Mesenchymal stem cell (in vitro differentiated cells and primary cell): ENCODE data around the gene OR2V2.

Source experiments
- DNase-seq: peaks from one replicate; pipeline ENCODE4 v3.0.0-alpha.2; 2013
- H2AFZ ChIP-seq: one replicate; pipeline ENCODE4 v1.6.1; 2013; ENCODE audit warnings: low read depth, mild to moderate bottlenecking, control low read depth, inconsistent platforms, low read length, moderate library complexity
- H2AK5ac ChIP-seq: 2 replicates; pipeline ENCODE4 v1.6.1; 2013; ENCODE audit warnings: low read length, moderate library complexity, mild to moderate bottlenecking, inconsistent platforms; ENCODE audit not compliant: severe bottlenecking
- H2BK120ac ChIP-seq: one replicate; pipeline ENCODE4 v1.6.1; 2013; ENCODE audit warnings: low read depth, mild to moderate bottlenecking, inconsistent platforms, low read length, moderate library complexity
- H2BK12ac ChIP-seq, 2 experiments: one replicate each; pipeline ENCODE4 v1.6.1; 2013; ENCODE audit warnings: inconsistent platforms in 2 of 2, low read length in 2 of 2, mild to moderate bottlenecking in 2 of 2, moderate library complexity in 2 of 2, control low read depth in 1 of 2
- H2BK15ac ChIP-seq: one replicate; pipeline ENCODE4 v1.6.1; 2013; ENCODE audit warnings: mild to moderate bottlenecking, low read depth, inconsistent platforms; ENCODE audit not compliant: poor library complexity, severe bottlenecking
- H2BK5ac ChIP-seq: 2 replicates; pipeline ENCODE4 v1.6.1; 2013; ENCODE audit warnings: low read depth, mild to moderate bottlenecking, low read length, control low read depth, inconsistent platforms; ENCODE audit not compliant: poor library complexity, severe bottlenecking
- H3K14ac ChIP-seq, 2 experiments: one replicate each; pipeline ENCODE4 v1.6.1; 2013; ENCODE audit warnings: inconsistent platforms in 2 of 2, low read length in 2 of 2, control low read depth in 1 of 2, mild to moderate bottlenecking in 1 of 2, moderate library complexity in 1 of 2
- H3K18ac ChIP-seq, 2 experiments: one replicate each; pipeline ENCODE4 v1.6.1; 2013; ENCODE audit warnings: inconsistent platforms in 2 of 2, low read length in 2 of 2, control low read depth in 1 of 2, low read depth in 1 of 2, mild to moderate bottlenecking in 1 of 2
- H3K23ac ChIP-seq, 2 experiments: one replicate each; pipeline ENCODE4 v1.6.1; 2013; ENCODE audit warnings: inconsistent platforms in 2 of 2, low read length in 2 of 2, mild to moderate bottlenecking in 2 of 2, moderate library complexity in 2 of 2, control low read depth in 1 of 2
- H3K27ac ChIP-seq: 2 replicates; pipeline ENCODE4 v1.5.1; 2013; ENCODE audit warnings: mild to moderate bottlenecking, moderate library complexity, low read length, control low read depth, inconsistent platforms; ENCODE audit not compliant: poor library complexity, severe bottlenecking
- H3K27me3 ChIP-seq, 2 experiments: 2 replicates each; pipeline versions ENCODE4 v1.6.1 to v1.7.0; 2013; ENCODE audit warnings: low read length in 2 of 2, mild to moderate bottlenecking in 2 of 2, moderate library complexity in 2 of 2, control low read depth in 1 of 2, inconsistent platforms in 1 of 2; ENCODE audit not compliant: control insufficient read depth in 1 of 2, insufficient read depth in 1 of 2
- H3K36me3 ChIP-seq, 2 experiments: 2 replicates each; pipeline versions ENCODE4 v1.6.1 to v1.7.0; 2013; ENCODE audit warnings: low read length in 2 of 2, control low read depth in 1 of 2, inconsistent platforms in 1 of 2, low read depth in 1 of 2, mild to moderate bottlenecking in 1 of 2; ENCODE audit not compliant: insufficient read depth in 2 of 2, control insufficient read depth in 1 of 2
- H3K4ac ChIP-seq, 2 experiments: one replicate each; pipeline ENCODE4 v1.6.1; 2013; ENCODE audit warnings: inconsistent platforms in 2 of 2, low read length in 2 of 2, mild to moderate bottlenecking in 2 of 2, moderate library complexity in 2 of 2, control low read depth in 1 of 2, low read depth in 1 of 2
- H3K4me1 ChIP-seq: 2 replicates; pipeline ENCODE4 v1.6.1; 2013; ENCODE audit warnings: low read depth, low read length, control low read depth; ENCODE audit not compliant: control insufficient read depth, insufficient read depth
- H3K4me2 ChIP-seq: 2 replicates; pipeline ENCODE4 v1.6.1; 2013; ENCODE audit warnings: low read length, mild to moderate bottlenecking, inconsistent platforms; ENCODE audit not compliant: poor library complexity, severe bottlenecking
- H3K4me3 ChIP-seq, 2 experiments: 2 replicates each; pipeline versions ENCODE4 v1.5.1 to v1.7.0; 2013; ENCODE audit warnings: low read length in 2 of 2, mild to moderate bottlenecking in 2 of 2, control low read depth in 1 of 2, low read depth in 1 of 2; ENCODE audit not compliant: insufficient read depth in 1 of 2
- H3K79me1 ChIP-seq: replicated peaks from 2 replicates; pipeline ENCODE4 v1.6.1; 2013; ENCODE audit warnings: mild to moderate bottlenecking, control low read depth, low read length, inconsistent platforms; ENCODE audit not compliant: poor library complexity, severe bottlenecking
- H3K9ac ChIP-seq: 2 replicates; pipeline ENCODE4 v1.7.0; 2013; ENCODE audit warnings: mild to moderate bottlenecking, low read length, moderate library complexity
- H3K9me3 ChIP-seq: 2 replicates; pipeline ENCODE4 v1.7.0; 2013; ENCODE audit warnings: mild to moderate bottlenecking, low read length; ENCODE audit not compliant: control insufficient read depth
- H4K8ac ChIP-seq: one replicate; pipeline ENCODE4 v1.6.1; 2013; ENCODE audit warnings: inconsistent platforms, mild to moderate bottlenecking, low read length, moderate library complexity
- H4K91ac ChIP-seq: one replicate; pipeline ENCODE4 v1.6.1; 2013; ENCODE audit warnings: mild to moderate bottlenecking, low read length, inconsistent platforms
- WGBS: methylation state at CpG from one replicate; pipeline ENCODE4 v1.1.7; 2013; ENCODE audit warnings: mixed read lengths; 5-methylcytosine and 5-hydroxymethylcytosine counted together

OR2V2 gene

DNA sequence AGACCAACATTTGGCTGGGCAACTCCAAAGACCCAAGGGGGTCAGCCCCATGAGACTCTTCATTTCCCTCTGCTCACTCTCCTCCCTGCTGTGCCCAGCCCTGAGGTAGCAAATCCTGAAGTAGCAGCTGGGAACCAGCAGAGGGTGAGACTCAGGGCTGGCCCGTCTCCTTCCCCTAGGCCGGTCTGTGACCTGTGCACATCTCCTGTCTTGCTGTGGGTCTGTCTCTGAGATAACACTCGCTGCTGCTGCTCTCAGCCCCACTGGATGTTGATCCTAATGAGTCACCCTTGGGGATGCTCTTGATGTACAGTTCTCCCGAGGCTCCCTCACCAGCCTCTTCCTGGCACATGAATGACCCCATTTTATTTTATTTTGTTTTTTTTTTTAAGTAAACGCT lies 9.1 kb upstream of the OR2V2 start:
- 67% methylated on average over 4 of the region's 5 CpGs for WGBS
- Histone ChIP-seq H3K4ac (no peak overlapping the region), H3K9me3 (no peaks in the 10 kb centered on the region), H3K36me3 (no peaks in the 10 kb centered on the region), H3K27me3 (peaks cover 15 to 23% of the 10 kb centered on the region in 2 experiments), H4K8ac (no peak overlapping the region), H4K91ac (no peak overlapping the region), H2AFZ (no peak overlapping the region), H3K14ac (no peak overlapping the region), H2AK5ac (no peak overlapping the region), H3K27ac (no peak overlapping the region), H3K4me3 (no peak overlapping the region), H3K9ac (no peak overlapping the region), H2BK120ac (no peak overlapping the region), H2BK5ac (no peak overlapping the region), H3K4me1 (peaks cover 9% of the 10 kb centered on the region), H3K18ac (no peak overlapping the region), H3K4me2 (no peak overlapping the region), H2BK12ac (no peak overlapping the region), H2BK15ac (no peak overlapping the region), H3K23ac (no peak overlapping the region), H3K79me1 (no peaks in the 10 kb centered on the region)
- no peak for DNase-seq

- Histone ChIP-seq H4K91ac (no peak overlapping the region), H2BK12ac (no peak overlapping the region), H2BK5ac (no peak overlapping the region), H2BK15ac (no peak overlapping the region), H3K27me3 (peaks cover 20 to 31% of the 10 kb centered on the region in 2 experiments), H3K4me3 (no peak overlapping the region), H3K18ac (no peak overlapping the region), H3K4me1 (peaks cover 6% of the 10 kb centered on the region), H3K23ac (no peak overlapping the region), H3K9ac (no peak overlapping the region), H2AFZ (no peak overlapping the region), H3K27ac (no peak overlapping the region), H3K14ac (no peak overlapping the region), H2AK5ac (no peak overlapping the region), H3K4ac (no peak overlapping the region), H3K79me1 (no peaks in the 10 kb centered on the region), H2BK120ac (no peak overlapping the region), H3K9me3 (no peaks in the 10 kb centered on the region), H4K8ac (no peak overlapping the region), H3K4me2 (no peak overlapping the region), H3K36me3 (no peaks in the 10 kb centered on the region)
- DNase-seq, result no peak
- WGBS, result 45% methylated on average over 3 of the region's 3 CpGs
Measured at GRCh38 chr5:181140766-181141165, 6.6 kb upstream of the OR2V2 start.

- Histone ChIP-seq H2BK5ac (no peak overlapping the region), H3K27ac (no peak overlapping the region), H3K4me2 (no peak overlapping the region), H3K9ac (no peak overlapping the region), H4K8ac (no peak overlapping the region), H2BK15ac (no peak overlapping the region), H3K36me3 (no peaks in the 10 kb centered on the region), H2AFZ (no peak overlapping the region), H2AK5ac (no peak overlapping the region), H3K14ac (no peak overlapping the region), H3K18ac (no peak overlapping the region), H3K27me3 (peaks cover 20 to 39% of the 10 kb centered on the region in 2 experiments), H3K23ac (no peak overlapping the region), H3K4ac (no peak overlapping the region), H2BK12ac (no peak overlapping the region), H3K4me1 (peaks cover 6% of the 10 kb centered on the region), H3K9me3 (no peaks in the 10 kb centered on the region), H2BK120ac (no peak overlapping the region), H3K79me1 (no peaks in the 10 kb centered on the region), H3K4me3 (no peak overlapping the region), H4K91ac (no peak overlapping the region)
- WGBS, result 76% methylated on average over 6 of the region's 7 CpGs
- no peak for DNase-seq
Measured at GRCh38 chr5:181142054-181142453, 5.3 kb upstream of the OR2V2 start.

GRCh38 chr5:181145133-181145532 lies 2.3 kb upstream of the OR2V2 start:
- Histone ChIP-seq H2AFZ (no peak overlapping the region), H4K8ac (no peak overlapping the region), H2BK15ac (no peak overlapping the region), H3K9me3 (no peaks in the 10 kb centered on the region), H3K27me3 (peaks cover 31 to 63% of the 10 kb centered on the region in 2 experiments), H2BK5ac (no peak overlapping the region), H3K23ac (no peak overlapping the region), H2BK12ac (no peak overlapping the region), H2AK5ac (no peak overlapping the region), H3K4me1 (peaks cover 2% of the 10 kb centered on the region), H3K4me3 (no peak overlapping the region), H3K4ac (no peak overlapping the region), H3K18ac (no peak overlapping the region), H3K14ac (no peak overlapping the region), H3K27ac (no peak overlapping the region), H3K79me1 (no peaks in the 10 kb centered on the region), H3K36me3 (no peaks in the 10 kb centered on the region), H4K91ac (no peak overlapping the region), H2BK120ac (no peak overlapping the region), H3K4me2 (no peak overlapping the region), H3K9ac (no peak overlapping the region)
- no peak for DNase-seq
- WGBS, result no CpG with 5 or more reads among the region's 1 CpG
